SK-MEL-5 (cell line): Measurements from ENCODE around the gene PPP1R14C. TPM values are rescaled to one million over a fixed set of nuclear protein-coding genes. Genes with fewer than 3 reads are reported as not detected.

ENCODE experiments used
- DNase-seq: peaks from one replicate; pipeline ENCODE4 v3.0.0-alpha.2; 2016; ENCODE audit warnings: low read depth, low spot score
- in situ Hi-C: cut with HindIII; loops from 2 replicates; pipeline ENCODE4 v1.10.0; 2016; ENCODE audit warnings: low sequenced_read_pairs, high pct_unique_total_duplicates, low pct_unique_long_range_greater_than_20kb
- small RNA-seq, 2 experiments: library from RNA; depleted of rRNA; stranded (forward); fragments of <200 nt; gene quantifications; one replicate each; pipeline ENCODE3, GENCODE V24; 2014
- total RNA-seq: library from RNA; depleted of rRNA; stranded (reverse); fragments of >200 nt; shearing (Covaris generic); gene quantifications from 2 replicates; pipeline ENCODE4 v1.2.3, GENCODE V29; 2014; rRNA removed

Gene PPP1R14C
- total RNA-seq, 1 experiment from 2014 or later = 0.11 TPM

DNA sequence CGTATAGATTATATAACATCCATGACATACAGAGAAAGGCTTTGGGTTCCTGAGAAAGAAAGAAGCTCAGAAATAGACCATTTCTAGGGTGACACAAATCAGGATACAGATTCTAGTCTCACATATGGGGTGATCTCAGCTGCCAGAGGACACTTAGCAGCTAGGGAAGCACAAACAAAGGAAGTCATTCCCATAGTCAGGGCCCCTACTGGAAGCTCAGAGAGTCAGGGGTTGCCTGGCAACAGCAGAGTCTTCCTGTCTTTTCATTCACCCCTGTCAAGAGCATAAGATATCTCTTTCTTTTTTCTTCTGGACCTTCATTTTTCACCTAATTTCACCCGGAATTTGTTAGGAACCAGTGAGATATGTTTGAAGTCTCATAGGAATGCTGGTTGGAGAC lies 144.1 kb downstream of the PPP1R14C start:
- in situ Hi-C loops = no loop called here
- no peak for DNase-seq

GRCh38 chr6:150288456-150288855 lies 145.6 kb downstream of the PPP1R14C start:
- in situ Hi-C loops = no loop called here
- DNase-seq = no peak

DNA sequence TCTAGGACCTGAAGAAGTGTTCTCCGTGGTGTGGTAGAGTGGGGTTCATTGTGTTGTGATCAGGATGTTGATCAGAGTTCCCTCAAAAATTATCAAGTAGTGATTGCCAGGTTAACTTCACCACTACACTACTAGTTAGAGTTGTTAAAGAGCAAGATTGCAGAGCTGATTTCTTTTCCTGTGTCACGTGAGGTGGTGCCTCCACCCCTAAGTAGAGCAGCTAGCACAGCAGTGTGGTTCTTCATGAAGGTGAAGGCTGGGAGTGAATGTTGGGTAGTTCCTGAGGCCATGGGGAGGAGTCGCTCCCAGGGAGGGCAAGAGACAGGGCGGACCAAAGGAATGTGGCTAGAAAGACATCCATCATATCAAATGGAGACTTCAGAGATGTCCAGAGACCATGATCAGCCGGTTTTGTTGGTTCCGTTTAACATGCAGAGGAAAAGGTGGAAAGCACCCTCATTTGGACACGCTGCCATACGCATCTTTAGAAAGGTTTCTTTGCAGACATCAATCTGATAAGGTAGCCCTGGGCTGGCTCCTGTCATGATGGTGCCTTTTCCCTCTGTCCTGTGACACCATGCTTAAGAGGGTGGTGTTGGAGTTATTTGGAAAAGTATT lies 146.7 kb downstream of the PPP1R14C start:
- no peak for DNase-seq

GRCh38 chr6:150290429-150290828 lies 147.6 kb downstream of the PPP1R14C start:
- no peak for DNase-seq
- in situ Hi-C loops = no loop called here

More for the DNA sequence above, 146.7 kb downstream of the PPP1R14C start:
- in situ Hi-C loops = no loop called here

DNA sequence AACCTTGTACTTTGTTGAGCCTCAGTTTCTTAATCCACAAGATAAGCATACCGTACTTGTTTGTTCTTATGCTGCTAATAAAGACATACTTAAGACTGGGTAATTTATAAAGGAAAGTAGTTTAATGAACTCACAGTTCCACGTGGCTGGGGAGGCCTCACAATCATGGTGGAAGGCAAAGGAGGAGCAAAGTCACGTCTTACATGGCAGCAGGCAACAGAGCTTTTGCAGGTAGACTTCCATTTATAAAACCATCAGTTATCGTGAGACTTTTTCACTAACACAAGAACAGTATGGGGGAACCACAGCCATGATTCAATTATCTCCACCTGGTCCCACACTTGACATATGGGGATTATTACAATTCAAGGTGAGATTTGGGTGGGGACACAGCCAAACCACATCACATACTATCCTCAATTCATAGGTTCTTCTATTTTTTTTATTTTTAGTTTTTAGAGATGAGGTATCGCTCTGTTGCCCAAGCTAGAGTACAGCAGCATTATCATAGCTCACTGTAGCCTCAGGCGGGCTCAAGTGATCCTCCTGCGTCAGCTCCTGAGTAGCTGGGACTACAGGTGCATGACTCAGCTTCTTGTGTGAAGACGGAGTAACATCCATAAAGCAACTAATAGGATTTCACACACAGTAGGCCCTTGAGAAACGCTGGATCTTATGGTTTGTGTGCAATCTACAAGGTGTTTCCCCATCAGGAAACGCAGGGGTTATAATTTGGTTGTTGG lies 149.3 kb downstream of the PPP1R14C start:
- in situ Hi-C loops = no loop called here

DNA sequence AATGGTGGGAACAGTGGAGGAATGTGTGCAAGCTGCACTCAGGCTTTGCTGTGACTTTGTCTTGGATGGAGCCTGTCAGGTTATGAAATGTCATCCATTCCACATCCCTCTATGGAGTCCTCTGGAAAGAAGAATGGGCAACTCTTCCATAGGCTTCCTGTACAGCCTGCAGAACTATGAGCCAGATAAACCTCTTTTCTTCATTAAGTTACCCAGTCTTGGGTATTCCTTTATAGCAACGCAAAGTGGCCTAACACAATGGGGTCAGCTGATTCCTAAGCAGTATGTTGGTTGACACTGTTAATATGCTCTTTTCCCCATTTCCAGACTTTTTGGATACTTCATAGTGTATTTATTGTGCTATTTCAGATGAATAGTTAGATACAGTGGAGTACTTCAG lies 150.2 kb downstream of the PPP1R14C start:
- no peak for DNase-seq
- in situ Hi-C loops = no loop called here

More for the DNA sequence above, 149.3 kb downstream of the PPP1R14C start:
- DNase-seq = no peak

- DNase-seq = peak; percentile 34
Measured at GRCh38 chr6:150293423-150294173, 150.8 kb downstream of the PPP1R14C start.

DNA sequence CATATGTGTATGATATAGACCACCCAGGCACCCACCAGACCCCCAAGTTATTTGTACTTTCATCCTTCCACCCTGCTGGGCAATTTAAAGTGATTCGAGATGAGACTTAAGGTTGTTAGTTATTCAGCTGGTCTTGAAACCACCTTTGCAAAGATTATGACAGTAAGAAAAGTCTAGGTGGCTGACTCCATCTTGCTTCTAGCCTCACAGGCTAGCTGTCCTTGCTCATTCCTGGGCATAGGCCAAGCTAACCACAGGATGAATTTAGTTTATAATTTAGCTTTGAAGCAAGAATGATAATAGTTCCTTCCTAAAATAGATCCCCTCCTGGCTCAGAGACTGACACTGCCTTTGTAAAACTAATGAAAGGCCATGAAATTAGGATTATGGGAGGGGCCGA lies 154.0 kb downstream of the PPP1R14C start:
- DNase-seq = no peak
- in situ Hi-C loops = no loop called here

More at GRCh38 chr6:150293423-150294173, 150.8 kb downstream of the PPP1R14C start:
- in situ Hi-C loops = no loop called here

- in situ Hi-C loops = no loop called here
- DNase-seq = no peak
Measured at GRCh38 chr6:150297327-150298029, 154.6 kb downstream of the PPP1R14C start.

GRCh38 chr6:150298030-150298380 lies 155.2 kb downstream of the PPP1R14C start:
- DNase-seq = no peak
- in situ Hi-C loops = no loop called here

- in situ Hi-C loops = no loop called here
- no peak for DNase-seq
Measured at GRCh38 chr6:150298676-150299075, 155.8 kb downstream of the PPP1R14C start.

Small RNA genes lying within 50 kb of the gene (small RNA-seq; reads per million reads assigned to genes)
- gene RF01210 = 0 to 0.08 reads per million in 2 experiments

Other genes starting within 250 kb of the PPP1R14C start
- gene RAET1E, start 244.9 kb upstream of the PPP1R14C start, total RNA-seq = not detected in 2 replicates
- not detected in 2 replicates for gene RAET1G, start 219.9 kb upstream of the PPP1R14C start, total RNA-seq
- 0.37 and 0.61 TPM in 2 replicates for gene ULBP2, start 201.0 kb upstream of the PPP1R14C start, total RNA-seq
- not detected in 2 replicates for gene ULBP1, start 179.1 kb upstream of the PPP1R14C start, total RNA-seq
- gene RAET1L, start 117.5 kb upstream of the PPP1R14C start, total RNA-seq = not detected in 2 replicates
- 2.7 and 4.2 TPM in 2 replicates for gene ULBP3, start 73.9 kb upstream of the PPP1R14C start, total RNA-seq
- not detected in 2 replicates for gene IYD, start 226.0 kb downstream of the PPP1R14C start, total RNA-seq